ENCODE measurements around the gene RSPH1. TPM values are rescaled to one million over a fixed set of nuclear protein-coding genes. Genes with fewer than 3 reads are reported as not detected.

RSPH1 gene
- under 1 TPM in 1 of 2 experiments, not detected in 1; 0.32 TPM for total RNA-seq

DNA sequence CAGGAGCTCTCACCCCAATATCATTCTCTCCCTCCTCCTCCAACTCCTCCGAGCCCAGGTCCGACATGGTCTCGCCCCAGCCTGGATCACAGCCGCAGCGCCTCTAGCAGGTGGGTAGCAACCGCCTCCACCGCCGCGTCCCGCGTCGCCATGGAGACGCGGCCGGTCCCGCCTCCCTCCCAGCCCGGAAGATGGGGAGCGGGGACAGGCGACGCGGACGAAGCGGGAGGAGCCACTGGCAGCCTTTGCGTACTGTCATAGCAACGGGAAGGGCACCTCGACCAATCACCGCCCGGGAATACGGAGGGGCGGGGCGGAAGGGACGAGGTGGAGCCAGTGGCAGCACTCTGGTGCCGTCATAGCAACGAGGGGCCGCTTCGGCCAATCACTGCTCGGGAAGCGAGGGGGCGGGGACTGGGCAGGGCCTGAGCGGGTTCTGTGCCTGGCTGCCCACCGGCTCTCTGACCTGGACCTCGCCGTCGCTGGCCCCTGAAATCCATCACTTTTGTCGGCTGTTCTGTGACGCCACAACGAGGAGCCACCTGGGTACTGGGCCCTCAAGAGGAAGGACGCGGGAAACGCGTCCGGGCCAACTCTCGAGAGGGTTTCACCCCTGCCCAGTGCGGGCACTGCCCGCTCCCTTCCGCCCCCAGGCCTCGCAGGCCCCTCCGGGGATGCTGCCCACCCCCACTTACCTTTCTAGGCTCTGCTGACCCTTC lies at the start of gene RSPH1:
TSS of gene RSPH1 (minus strand) at position 105 of the 719 bp plus-strand sequence. CDS start at position 67, 38 bp downstream.
- DNase-seq, result peak; percentile 100
- H3K4me1 Mint-ChIP-seq, result peaks cover 14% of the 10 kb centered on the region
- no peaks in the 10 kb centered on the region for H3K36me3 Mint-ChIP-seq
- H3K27ac Mint-ChIP-seq, result peak within 1 kb of the TSS; percentile 68
- H3K27me3 Mint-ChIP-seq, result no peaks in the 10 kb centered on the region
- H3K4me3 Mint-ChIP-seq, result peak within 1 kb of the TSS; percentile 86
- H3K9me3 Mint-ChIP-seq, result no peaks in the 10 kb centered on the region

GRCh38 chr21:42545745-42546144 lies 49.7 kb upstream of the RSPH1 start:
- no peak overlapping the region for H3K27ac Mint-ChIP-seq
- H3K4me3 Mint-ChIP-seq, result no peak overlapping the region
- H3K27me3 Mint-ChIP-seq, result no peaks in the 10 kb centered on the region
- peaks cover 15% of the 10 kb centered on the region for H3K36me3 Mint-ChIP-seq
- H3K4me1 Mint-ChIP-seq, result no peaks in the 10 kb centered on the region
- DNase-seq, result no peak
- H3K9me3 Mint-ChIP-seq, result no peaks in the 10 kb centered on the region

GRCh38 chr21:42545317-42545716 lies 49.3 kb upstream of the RSPH1 start:
- Mint-ChIP-seq H3K9me3 (no peaks in the 10 kb centered on the region), H3K4me1 (no peaks in the 10 kb centered on the region), H3K27ac (no peak overlapping the region), H3K36me3 (peaks cover 14% of the 10 kb centered on the region), H3K27me3 (no peaks in the 10 kb centered on the region), H3K4me3 (no peak overlapping the region)
- DNase-seq, result no peak

- H3K9me3 Mint-ChIP-seq, result no peaks in the 10 kb centered on the region
- H3K4me1 Mint-ChIP-seq, result no peaks in the 10 kb centered on the region
- H3K36me3 Mint-ChIP-seq, result peaks cover 17% of the 10 kb centered on the region
- H3K27ac Mint-ChIP-seq, result no peak overlapping the region
- no peak for DNase-seq
- no peaks in the 10 kb centered on the region for H3K27me3 Mint-ChIP-seq
- H3K4me3 Mint-ChIP-seq, result no peak overlapping the region
Measured at GRCh38 chr21:42544544-42544943, 48.5 kb upstream of the RSPH1 start.

- H3K4me3 Mint-ChIP-seq, result no peak overlapping the region
- no peaks in the 10 kb centered on the region for H3K9me3 Mint-ChIP-seq
- no peaks in the 10 kb centered on the region for H3K4me1 Mint-ChIP-seq
- DNase-seq, result no peak
- no peaks in the 10 kb centered on the region for H3K27me3 Mint-ChIP-seq
- no peak overlapping the region for H3K27ac Mint-ChIP-seq
- H3K36me3 Mint-ChIP-seq, result peaks cover 16% of the 10 kb centered on the region
Measured at GRCh38 chr21:42543106-42543847, 47.3 kb upstream of the RSPH1 start.

GRCh38 chr21:42542596-42542995 lies 46.6 kb upstream of the RSPH1 start:
- Mint-ChIP-seq H3K27me3 (no peaks in the 10 kb centered on the region), H3K9me3 (no peaks in the 10 kb centered on the region), H3K4me1 (no peaks in the 10 kb centered on the region), H3K4me3 (no peak overlapping the region), H3K27ac (no peak overlapping the region), H3K36me3 (peaks cover 16% of the 10 kb centered on the region)
- no peak for DNase-seq

GRCh38 chr21:42542196-42542595 lies 46.2 kb upstream of the RSPH1 start:
- Mint-ChIP-seq H3K27ac (no peak overlapping the region), H3K4me1 (peaks cover 3% of the 10 kb centered on the region), H3K27me3 (no peaks in the 10 kb centered on the region), H3K4me3 (no peak overlapping the region), H3K36me3 (peaks cover 16% of the 10 kb centered on the region), H3K9me3 (no peaks in the 10 kb centered on the region)
- no peak for DNase-seq

DNA sequence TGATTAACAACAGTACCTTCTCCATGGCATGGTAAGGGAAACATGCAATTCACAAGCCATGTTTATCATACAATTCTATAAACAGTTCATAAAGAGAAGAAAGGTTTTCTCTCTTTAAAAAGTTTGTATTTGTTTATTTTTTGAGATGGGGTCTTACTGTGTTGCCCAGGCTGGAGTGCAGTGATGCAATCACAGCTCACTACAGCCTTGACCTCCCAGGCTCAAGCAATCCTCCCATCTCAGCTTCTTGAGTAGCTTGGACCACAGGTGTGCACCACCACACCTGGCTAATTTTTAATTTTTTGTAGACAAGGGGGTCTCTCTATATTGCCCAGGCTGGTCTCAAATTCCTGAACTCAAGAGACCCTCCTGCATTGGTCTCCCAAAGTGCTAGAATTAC lies 45.6 kb upstream of the RSPH1 start:
- Mint-ChIP-seq H3K4me3 (no peak overlapping the region), H3K4me1 (peaks cover 5% of the 10 kb centered on the region), H3K9me3 (no peaks in the 10 kb centered on the region), H3K27ac (no peak overlapping the region), H3K36me3 (peaks cover 16% of the 10 kb centered on the region), H3K27me3 (no peaks in the 10 kb centered on the region)
- no peak for DNase-seq

GRCh38 chr21:42541174-42541573 lies 45.1 kb upstream of the RSPH1 start:
- DNase-seq, result no peak
- H3K9me3 Mint-ChIP-seq, result no peaks in the 10 kb centered on the region
- peaks cover 5% of the 10 kb centered on the region for H3K4me1 Mint-ChIP-seq
- H3K36me3 Mint-ChIP-seq, result peaks cover 16% of the 10 kb centered on the region
- no peaks in the 10 kb centered on the region for H3K27me3 Mint-ChIP-seq
- no peak overlapping the region for H3K27ac Mint-ChIP-seq
- H3K4me3 Mint-ChIP-seq, result no peak overlapping the region

DNA sequence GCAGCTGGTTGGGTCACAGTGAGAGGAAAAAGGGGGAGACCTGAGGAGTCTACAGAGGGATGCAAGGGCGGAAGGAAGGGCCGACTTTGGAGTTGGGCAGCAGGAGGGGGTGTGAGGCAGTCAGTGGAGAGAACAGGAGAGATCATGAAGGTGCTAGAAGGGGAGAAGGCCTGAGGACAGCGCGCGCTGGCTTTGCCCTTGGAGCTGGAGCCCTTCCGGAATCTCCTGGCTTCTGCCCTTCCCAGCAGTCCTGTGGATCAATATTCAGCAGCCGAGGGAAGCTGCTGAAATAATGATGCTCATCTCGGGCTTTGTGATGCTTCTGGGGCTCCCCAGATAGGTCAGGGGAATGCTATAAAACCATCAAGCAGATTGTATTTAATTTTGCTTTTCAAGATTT lies 44.4 kb upstream of the RSPH1 start:
- DNase-seq, result no peak
- Mint-ChIP-seq H3K4me1 (peaks cover 7% of the 10 kb centered on the region), H3K27me3 (no peaks in the 10 kb centered on the region), H3K27ac (no peak overlapping the region), H3K4me3 (no peak overlapping the region), H3K9me3 (no peaks in the 10 kb centered on the region), H3K36me3 (peaks cover 16% of the 10 kb centered on the region)

DNA sequence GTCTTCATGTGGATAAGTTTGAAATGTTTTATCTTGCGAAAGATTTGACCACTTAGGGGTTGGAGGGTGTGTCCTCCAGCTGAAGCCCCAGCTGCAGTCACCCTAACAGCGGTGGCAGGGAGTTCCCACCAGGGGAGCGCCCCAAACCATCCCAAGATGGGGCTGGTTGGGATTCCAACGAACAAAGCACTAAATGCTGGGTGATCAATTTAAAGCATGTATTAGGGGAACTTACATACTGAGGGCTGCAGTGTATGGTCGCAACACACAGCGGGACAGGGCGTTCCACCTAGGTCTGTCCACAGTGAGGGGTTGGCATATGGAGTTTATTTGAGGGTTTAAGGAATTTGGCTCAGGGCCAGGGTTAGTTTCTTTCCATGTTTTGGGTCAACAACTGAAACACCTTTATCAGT lies 43.9 kb upstream of the RSPH1 start:
- no peak overlapping the region for H3K27ac Mint-ChIP-seq
- H3K27me3 Mint-ChIP-seq, result no peaks in the 10 kb centered on the region
- no peaks in the 10 kb centered on the region for H3K9me3 Mint-ChIP-seq

GRCh38 chr21:42539342-42539741 lies 43.3 kb upstream of the RSPH1 start:
- no peak overlapping the region for H3K4me3 Mint-ChIP-seq
- no peak overlapping the region for H3K27ac Mint-ChIP-seq

More for the DNA sequence above, 43.9 kb upstream of the RSPH1 start:
- DNase-seq, result no peak
- H3K4me3 Mint-ChIP-seq, result no peak overlapping the region
- peaks cover 9% of the 10 kb centered on the region for H3K4me1 Mint-ChIP-seq
- peaks cover 16% of the 10 kb centered on the region for H3K36me3 Mint-ChIP-seq

DNA sequence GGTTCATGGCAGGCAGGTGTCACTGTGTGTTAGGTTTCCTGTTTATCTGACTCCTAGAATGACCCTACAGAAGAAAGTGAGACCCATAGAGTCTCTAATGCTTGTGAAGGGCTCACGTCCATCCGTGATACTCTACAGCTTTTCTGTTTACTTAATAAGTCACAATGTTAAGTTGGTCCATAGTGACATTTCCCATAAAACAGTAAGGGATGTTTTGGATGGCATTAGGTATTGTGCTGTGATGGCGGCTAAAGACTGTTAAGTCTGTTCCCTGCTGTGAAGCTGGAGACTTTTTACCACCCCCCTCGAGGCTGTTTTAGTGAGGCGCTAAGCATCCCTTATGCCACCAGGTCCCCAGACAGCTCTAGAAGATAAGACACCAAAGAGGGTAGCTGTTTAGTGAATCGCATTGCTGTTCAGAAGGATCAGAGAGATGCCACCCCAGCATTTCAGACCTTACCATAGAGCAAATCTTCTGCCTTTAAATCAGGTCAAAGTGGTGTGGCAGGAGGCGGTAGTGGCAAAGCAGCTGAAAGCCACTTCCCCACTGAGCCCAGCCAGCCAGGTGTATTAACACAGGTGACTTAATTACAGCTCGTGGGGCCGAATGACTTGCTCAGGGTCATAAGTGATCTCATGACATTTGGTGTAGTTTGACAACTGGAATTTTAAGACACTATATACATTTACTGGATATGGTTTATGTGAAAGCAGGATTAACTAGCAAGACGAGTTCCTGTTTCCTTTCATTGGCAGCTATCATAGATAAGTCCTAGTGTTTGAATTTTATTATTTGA lies 42.7 kb upstream of the RSPH1 start:
- H3K4me3 Mint-ChIP-seq, result no peak overlapping the region
- no peaks in the 10 kb centered on the region for H3K27me3 Mint-ChIP-seq
- no peaks in the 10 kb centered on the region for H3K9me3 Mint-ChIP-seq
- H3K27ac Mint-ChIP-seq, result no peak overlapping the region
- H3K36me3 Mint-ChIP-seq, result peaks cover 21% of the 10 kb centered on the region
- DNase-seq, result no peak
- H3K4me1 Mint-ChIP-seq, result peaks cover 20% of the 10 kb centered on the region

More at GRCh38 chr21:42539342-42539741, 43.3 kb upstream of the RSPH1 start:
- no peak for DNase-seq
- Mint-ChIP-seq H3K27me3 (no peaks in the 10 kb centered on the region), H3K4me1 (peaks cover 15% of the 10 kb centered on the region), H3K36me3 (peaks cover 20% of the 10 kb centered on the region), H3K9me3 (no peaks in the 10 kb centered on the region)

DNA sequence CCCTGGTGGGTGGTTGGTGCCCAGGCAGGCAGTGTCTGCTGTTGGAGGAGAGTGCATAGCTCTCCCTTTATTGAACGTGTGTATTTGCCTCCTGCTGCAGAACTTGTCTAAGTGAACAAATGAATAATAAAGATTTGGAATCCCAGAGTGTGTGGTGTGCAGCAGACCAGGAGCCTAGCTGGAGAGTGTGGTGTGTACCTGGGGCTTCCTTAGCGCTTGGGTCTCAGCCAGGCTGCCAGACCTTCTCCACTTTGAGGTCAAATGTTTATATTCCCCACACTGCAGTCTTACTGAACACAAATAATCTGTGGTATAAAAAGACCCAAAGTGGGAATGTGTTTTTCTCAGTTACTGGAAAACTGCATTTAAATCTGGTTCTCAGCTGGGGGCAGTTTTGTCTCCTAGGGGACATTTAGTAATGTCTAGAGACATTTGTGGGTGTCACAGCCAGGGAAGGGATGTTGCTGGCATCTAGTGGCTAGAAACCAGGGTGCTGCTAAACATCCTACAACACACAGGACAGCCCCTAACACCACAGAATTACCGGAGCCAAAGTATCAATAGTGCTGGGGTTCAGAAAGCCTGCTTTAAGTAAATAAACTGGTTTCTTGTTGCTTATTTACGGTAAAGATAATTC lies 41.2 kb upstream of the RSPH1 start:
- no peaks in the 10 kb centered on the region for H3K9me3 Mint-ChIP-seq
- no peak for DNase-seq
- H3K4me1 Mint-ChIP-seq, result peaks cover 22% of the 10 kb centered on the region
- H3K4me3 Mint-ChIP-seq, result no peak overlapping the region
- no peaks in the 10 kb centered on the region for H3K27me3 Mint-ChIP-seq
- H3K27ac Mint-ChIP-seq, result no peak overlapping the region
- peaks cover 18% of the 10 kb centered on the region for H3K36me3 Mint-ChIP-seq

GRCh38 chr21:42536601-42537000 lies 40.6 kb upstream of the RSPH1 start:
- Mint-ChIP-seq H3K4me3 (no peak overlapping the region), H3K27me3 (no peaks in the 10 kb centered on the region), H3K4me1 (peaks cover 22% of the 10 kb centered on the region), H3K9me3 (no peaks in the 10 kb centered on the region), H3K27ac (no peak overlapping the region), H3K36me3 (peaks cover 18% of the 10 kb centered on the region)
- DNase-seq, result no peak

All from activated naive CD8-positive, alpha-beta T cell treated with anti-CD3 and anti-CD28 coated beads for 36 hours (primary cell).